GM19455 (cell line): ENCODE results near the gene LRRC10B.

Experiments
- ATAC-seq: cut with Tn5 transposase; IDR thresholded peaks from one replicate; pipeline ENCODE4 v1.9.1; 2021; ENCODE audit not compliant: unreplicated experiment

Gene LRRC10B

GRCh38 chr11:61486011-61486620, 22.4 kb upstream of the LRRC10B start:
- no peak for ATAC-seq

GRCh38 chr11:61486779-61487178, 21.8 kb upstream of the LRRC10B start:
- no peak for ATAC-seq

GRCh38 chr11:61487342-61488025, 21.1 kb upstream of the LRRC10B start:
- no peak for ATAC-seq

GRCh38 chr11:61488651-61489291, 19.8 kb upstream of the LRRC10B start:
- ATAC-seq: no peak

GRCh38 chr11:61489833-61490721, 18.5 kb upstream of the LRRC10B start:
- ATAC-seq: no peak

- no peak for ATAC-seq
These were observed 16.7 kb upstream of the LRRC10B start for GRCh38 chr11:61491736-61492395.

GRCh38 chr11:61494381-61494961, 14.1 kb upstream of the LRRC10B start:
- no peak for ATAC-seq

- ATAC-seq: no peak
These were observed 12.5 kb upstream of the LRRC10B start for GRCh38 chr11:61495801-61496601.

GRCh38 chr11:61496602-61497400, 11.7 kb upstream of the LRRC10B start:
- no peak for ATAC-seq

GRCh38 chr11:61497473-61497872, 11.1 kb upstream of the LRRC10B start:
- no peak for ATAC-seq

GRCh38 chr11:61497876-61498275, 10.7 kb upstream of the LRRC10B start:
- ATAC-seq: no peak

GRCh38 chr11:61498767-61499341, 9.7 kb upstream of the LRRC10B start:
- no peak for ATAC-seq

- no peak for ATAC-seq
These were observed 8.6 kb upstream of the LRRC10B start for GRCh38 chr11:61499816-61500491.

GRCh38 chr11:61502522-61502921, 6.0 kb upstream of the LRRC10B start:
- ATAC-seq: no peak

GRCh38 chr11:61503135-61503770, 5.3 kb upstream of the LRRC10B start:
- ATAC-seq: no peak

GRCh38 chr11:61505106-61505505, 3.4 kb upstream of the LRRC10B start:
- ATAC-seq: no peak

- no peak for ATAC-seq
These were observed 2.9 kb upstream of the LRRC10B start for GRCh38 chr11:61505640-61506155.
